ENCODE data around the gene LCE1F. TPM values are rescaled to one million over a fixed set of nuclear protein-coding genes. Genes with fewer than 3 reads are reported as not detected.

LCE1F gene
- total RNA-seq, 4 donors from 2014 or later: not detected

- Histone ChIP-seq H3K27ac (no peak overlapping the region), H3K4me1 (no peaks in the 10 kb centered on the region), H3K27me3 (no peaks in the 10 kb centered on the region), H3K4me3 (no peak overlapping the region), H3K36me3 (no peaks in the 10 kb centered on the region), H3K9me3 (no peaks in the 10 kb centered on the region)
- no peak for DNase-seq
- TF ChIP-seq CTCF (IDR thresholded peaks at IDR 0.05): no peak
- TF ChIP-seq POLR2A (IDR thresholded peaks at IDR 0.05): no peak
These were observed 1.4 kb downstream of the LCE1F start for GRCh38 chr1:152776361-152776760.

GRCh38 chr1:152777510-152778137, 2.7 kb downstream of the LCE1F start:
- Histone ChIP-seq H3K4me1 (no peaks in the 10 kb centered on the region), H3K36me3 (no peaks in the 10 kb centered on the region), H3K27ac (no peak overlapping the region), H3K27me3 (no peaks in the 10 kb centered on the region), H3K9me3 (no peaks in the 10 kb centered on the region), H3K4me3 (no peak overlapping the region)
- DNase-seq: no peak
- no peak for TF ChIP-seq POLR2A (IDR thresholded peaks at IDR 0.05)
- TF ChIP-seq CTCF (IDR thresholded peaks at IDR 0.05): no peak

GRCh38 chr1:152783095-152783494, 8.2 kb downstream of the LCE1F start:
- H3K27me3 ChIP-seq: no peaks in the 10 kb centered on the region
- H3K9me3 ChIP-seq: no peaks in the 10 kb centered on the region
- no peaks in the 10 kb centered on the region for H3K36me3 ChIP-seq
- TF ChIP-seq CTCF (IDR thresholded peaks at IDR 0.05): no peak
- TF ChIP-seq POLR2A (IDR thresholded peaks at IDR 0.05): no peak
- H3K27ac ChIP-seq: no peak overlapping the region
- no peaks in the 10 kb centered on the region for H3K4me1 ChIP-seq
- DNase-seq: no peak
- no peak overlapping the region for H3K4me3 ChIP-seq

- H3K9me3 ChIP-seq: no peaks in the 10 kb centered on the region
- no peaks in the 10 kb centered on the region for H3K4me1 ChIP-seq
- no peaks in the 10 kb centered on the region for H3K27me3 ChIP-seq
- H3K4me3 ChIP-seq: no peak within 1 kb of the TSS
- H3K36me3 ChIP-seq: no peaks in the 10 kb centered on the region
- DNase-seq: no peak
- H3K27ac ChIP-seq: no peak within 1 kb of the TSS
- TF ChIP-seq POLR2A (IDR thresholded peaks at IDR 0.05) (no peak), CTCF (IDR thresholded peaks at IDR 0.05) (no peak)
These were observed 11.1 kb downstream of the LCE1F start, which contains the start of gene LCE1E for GRCh38 chr1:152786077-152786476. LCE1E (plus strand) TSS chr1:152786257; CDS start chr1:152787300, 1,043 bp downstream.

GRCh38 chr1:152795686-152796085, 20.7 kb downstream of the LCE1F start:
- H3K4me3 ChIP-seq: no peak overlapping the region
- no peaks in the 10 kb centered on the region for H3K36me3 ChIP-seq
- no peaks in the 10 kb centered on the region for H3K9me3 ChIP-seq
- no peaks in the 10 kb centered on the region for H3K27me3 ChIP-seq
- H3K27ac ChIP-seq: no peak overlapping the region
- TF ChIP-seq POLR2A (IDR thresholded peaks at IDR 0.05) (no peak), CTCF (IDR thresholded peaks at IDR 0.05) (no peak)
- no peaks in the 10 kb centered on the region for H3K4me1 ChIP-seq
- no peak for DNase-seq

- TF ChIP-seq POLR2A (IDR thresholded peaks at IDR 0.05) (no peak), CTCF (IDR thresholded peaks at IDR 0.05) (no peak)
- Histone ChIP-seq H3K27ac (no peak within 1 kb of the TSS), H3K4me3 (no peak within 1 kb of the TSS), H3K4me1 (no peaks in the 10 kb centered on the region), H3K9me3 (no peaks in the 10 kb centered on the region), H3K36me3 (no peaks in the 10 kb centered on the region), H3K27me3 (no peaks in the 10 kb centered on the region)
- DNase-seq: no peak
These were observed 21.5 kb downstream of the LCE1F start, which contains the start of gene LCE1D for GRCh38 chr1:152796421-152796820. LCE1D (plus strand) TSS chr1:152796721; CDS start chr1:152797795, 1,074 bp downstream.

Data from Peyer's patch (tissue), 4 donors.